Upper lobe of left lung (tissue), 6 donors: Measurements from ENCODE around the gene PLXND1. TPM values are rescaled to one million over a fixed set of nuclear protein-coding genes. Genes with fewer than 3 reads are reported as not detected.

Experiments
- ATAC-seq, 2 donors: fragments of 200-7000 bp; cut with Tn5 transposase; one replicate each; pipeline ENCODE4 v1.9.1; 2022; ENCODE audit warnings: mild to moderate bottlenecking in 2 of 2, moderate library complexity in 2 of 2; ENCODE audit not compliant: low FRiP score in 2 of 2
- DNase-seq, 2 donors: peaks; one replicate each; pipeline ENCODE4 v3.0.0-alpha.2; 2019 to 2020
- H3K27ac ChIP-seq, 4 donors: fragments of 200-600 bp; sonication (generic); one replicate each; pipeline ENCODE4 v1.5.1; 2016 to 2019
- H3K27me3 ChIP-seq, 4 donors: fragments of 200-600 bp; sonication (generic); one replicate each; pipeline ENCODE4 v1.5.1; 2017 to 2019
- H3K36me3 ChIP-seq, 4 donors: fragments of 200-600 bp; sonication (generic); one replicate each; pipeline ENCODE4 v1.5.1; 2016 to 2019
- H3K4me1 ChIP-seq, 4 donors: fragments of 200-600 bp; sonication (generic); one replicate each; pipeline ENCODE4 v1.5.1; 2018 to 2019
- H3K4me3 ChIP-seq, 4 donors: fragments of 200-600 bp; sonication (generic); one replicate each; pipeline ENCODE4 v1.5.1; 2017 to 2019; ENCODE audit warnings: mild to moderate bottlenecking in 2 of 4, moderate library complexity in 1 of 4
- H3K9me3 ChIP-seq, 4 donors: fragments of 200-600 bp; sonication (generic); one replicate each; pipeline ENCODE4 v1.5.1; 2018 to 2019
- EP300 ChIP-seq, 4 donors: sonication (generic); formaldehyde crosslinking; IDR thresholded peaks; one replicate each; pipeline ENCODE4 v1.5.1; 2017; ENCODE audit warnings: antibody characterized with exemption in 4 of 4, control low read depth in 2 of 4
- POLR2A ChIP-seq, 4 donors: fragments of 450-650 bp; IDR thresholded peaks; one replicate each; pipeline ENCODE4 v1.5.1; 2016 to 2017; ENCODE audit warnings: antibody characterized with exemption in 4 of 4, mild to moderate bottlenecking in 2 of 4
- POLR2AphosphoS5 ChIP-seq, 2 donors: sonication (generic); formaldehyde crosslinking; IDR thresholded peaks; one replicate each; pipeline ENCODE4 v1.5.1; 2017; ENCODE audit warnings: antibody characterized with exemption in 2 of 2
- WGBS, 2 donors: methylation state at CpG; one replicate each; pipeline ENCODE4 v1.1.5; 2017 to 2018; 5-methylcytosine and 5-hydroxymethylcytosine counted together
- total RNA-seq, 6 donors: library from RNA; depleted of rRNA in 4 of 6; stranded (reverse); fragments of >200 nt in 4 of 6; gene quantifications; one replicate each; pipeline versions ENCODE4 v1.1.0 to v1.2.1, GENCODE V29; 2016 to 2021
- TF ChIP-seq, protein P1 (sequence below), 6 experiments: fragments of 450-650 bp in 4 of 6; fragments of 200-600 bp in 2 of 6; sonication (generic) in 2 of 6; IDR thresholded peaks; one replicate each; pipeline ENCODE4 v1.5.1; 2016 to 2019; ENCODE audit warnings: antibody characterized with exemption in 6 of 6
- donor health status: DM: no; HTN: no; CAD: no; lungs with moderate emphysema.
- donor health status: DM: no; HTN: yes; CAD: no; lungs with severe emphysema.

The PLXND1 gene
- total RNA-seq, 6 donors from 2014 or later, result 95.3 to 607 (median 227) TPM

DNA sequence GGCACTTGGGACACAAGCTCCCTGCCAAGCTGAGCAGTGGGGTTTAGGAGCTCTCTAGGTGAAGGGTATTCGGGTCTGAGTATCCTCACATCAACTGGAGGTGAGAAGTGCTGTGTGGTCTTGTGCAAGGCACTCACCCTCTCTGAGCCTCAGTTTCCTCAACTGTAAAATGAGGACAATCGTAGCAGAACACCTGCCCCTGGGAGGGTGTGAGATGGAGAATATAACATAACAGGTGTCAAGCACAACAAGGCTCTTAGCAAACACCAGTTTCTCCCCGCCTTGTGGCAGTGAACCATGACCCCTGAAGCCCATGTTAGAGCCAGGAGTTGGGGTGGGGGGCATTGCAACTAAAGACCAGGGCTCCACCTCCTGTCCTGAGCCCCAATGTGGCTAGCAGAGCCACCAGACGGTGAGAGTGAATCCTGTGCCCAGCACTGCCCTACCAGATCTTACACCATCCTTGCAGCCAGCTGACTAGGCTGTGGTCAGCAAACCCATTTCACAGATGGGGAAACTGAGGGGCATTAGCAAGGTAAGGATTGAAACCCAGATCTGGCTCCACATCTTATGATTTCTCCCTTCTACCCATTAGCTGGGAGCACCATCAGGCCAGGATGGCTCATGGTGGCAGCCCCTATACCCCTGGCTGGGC lies 2.6 kb upstream of the PLXND1 start:
- Histone ChIP-seq H3K4me1 (peaks cover 52 to 77% (median 63%) of the 10 kb centered on the region in 4 donors), H3K36me3 (no peaks in the 10 kb centered on the region), H3K4me3 (no peak overlapping the region), H3K9me3 (no peaks in the 10 kb centered on the region), H3K27ac (peak overlapping the region; percentile 1 to 98 (median 94)), H3K27me3 (no peaks in the 10 kb centered on the region)
- TF ChIP-seq, protein P1, sequence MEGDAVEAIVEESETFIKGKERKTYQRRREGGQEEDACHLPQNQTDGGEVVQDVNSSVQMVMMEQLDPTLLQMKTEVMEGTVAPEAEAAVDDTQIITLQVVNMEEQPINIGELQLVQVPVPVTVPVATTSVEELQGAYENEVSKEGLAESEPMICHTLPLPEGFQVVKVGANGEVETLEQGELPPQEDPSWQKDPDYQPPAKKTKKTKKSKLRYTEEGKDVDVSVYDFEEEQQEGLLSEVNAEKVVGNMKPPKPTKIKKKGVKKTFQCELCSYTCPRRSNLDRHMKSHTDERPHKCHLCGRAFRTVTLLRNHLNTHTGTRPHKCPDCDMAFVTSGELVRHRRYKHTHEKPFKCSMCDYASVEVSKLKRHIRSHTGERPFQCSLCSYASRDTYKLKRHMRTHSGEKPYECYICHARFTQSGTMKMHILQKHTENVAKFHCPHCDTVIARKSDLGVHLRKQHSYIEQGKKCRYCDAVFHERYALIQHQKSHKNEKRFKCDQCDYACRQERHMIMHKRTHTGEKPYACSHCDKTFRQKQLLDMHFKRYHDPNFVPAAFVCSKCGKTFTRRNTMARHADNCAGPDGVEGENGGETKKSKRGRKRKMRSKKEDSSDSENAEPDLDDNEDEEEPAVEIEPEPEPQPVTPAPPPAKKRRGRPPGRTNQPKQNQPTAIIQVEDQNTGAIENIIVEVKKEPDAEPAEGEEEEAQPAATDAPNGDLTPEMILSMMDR (IDR thresholded peaks at IDR 0.05), result no peak
- TF ChIP-seq POLR2AphosphoS5 (IDR thresholded peaks at IDR 0.05), result no peak
- TF ChIP-seq POLR2A (IDR thresholded peaks at IDR 0.05), result no peak
- no peak for TF ChIP-seq EP300 (IDR thresholded peaks at IDR 0.05)
- no peak for DNase-seq
- ATAC-seq, result no peak
- WGBS, 2 donors, result 77 to 93% methylated on average over 3 to 4 of the region's 4 CpGs

DNA sequence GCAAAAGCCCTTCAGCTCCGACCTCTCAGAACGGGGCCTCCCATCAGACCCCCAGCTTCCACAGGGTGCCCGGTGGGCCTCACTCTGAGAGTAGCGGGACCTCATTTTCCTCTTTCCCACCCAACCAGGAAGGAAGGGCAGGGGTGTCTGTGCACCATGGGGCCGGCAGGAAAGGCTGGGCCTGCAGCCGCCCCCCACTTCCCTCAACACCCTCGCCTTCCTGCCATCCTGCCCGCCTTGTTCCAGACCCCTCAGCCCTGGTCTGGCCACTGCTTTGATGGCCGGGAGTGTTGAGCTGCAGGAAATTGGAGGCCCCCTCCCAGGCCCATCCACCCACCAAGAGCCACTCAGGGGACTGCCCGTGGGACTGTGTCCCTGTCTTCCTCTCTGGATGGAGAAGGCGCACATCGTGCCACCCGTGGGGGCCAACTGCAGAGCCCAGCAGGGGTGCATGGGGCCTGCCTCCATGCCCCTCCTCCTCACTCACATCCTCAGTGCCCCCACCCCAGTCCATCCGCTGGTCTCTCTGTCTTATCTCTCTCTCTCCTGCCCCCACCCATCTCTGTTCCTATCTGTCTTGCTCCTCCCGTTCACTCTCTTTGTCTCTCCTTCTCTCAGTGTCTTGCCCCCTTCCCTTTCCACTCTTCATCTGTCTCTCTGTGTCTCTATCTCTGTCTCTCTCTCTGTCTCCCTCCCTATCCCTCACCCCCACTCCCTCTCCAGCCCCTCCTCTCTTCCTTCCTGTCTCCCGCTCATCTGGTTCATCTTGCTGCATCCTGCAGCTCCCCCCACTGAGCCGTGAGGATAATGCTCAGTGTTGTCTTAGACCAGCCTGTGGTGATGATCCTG lies 1.8 kb upstream of the PLXND1 start:
- 41 to 47% methylated on average over 17 of the region's 17 CpGs for WGBS, 2 donors
- DNase-seq, result peak in 1 of 2 donors; percentile 64
- Histone ChIP-seq H3K36me3 (no peaks in the 10 kb centered on the region), H3K9me3 (no peaks in the 10 kb centered on the region), H3K27me3 (no peaks in the 10 kb centered on the region), H3K4me1 (peaks cover 54 to 83% (median 69%) of the 10 kb centered on the region in 4 donors), H3K27ac (peak overlapping the region; percentile 91 to 98 (median 94)), H3K4me3 (peak overlapping the region in 1 of 4 donors; percentile 62)
- ATAC-seq, result no peak
- peak in 1 of 2 donors; percentile 26 for TF ChIP-seq POLR2AphosphoS5 (IDR thresholded peaks at IDR 0.05)
- no peak for TF ChIP-seq EP300 (IDR thresholded peaks at IDR 0.05)
- TF ChIP-seq, protein P1 (IDR thresholded peaks at IDR 0.05), result peak in 2 of 6 experiments; percentile 17 to 38
- no peak for TF ChIP-seq POLR2A (IDR thresholded peaks at IDR 0.05)

DNA sequence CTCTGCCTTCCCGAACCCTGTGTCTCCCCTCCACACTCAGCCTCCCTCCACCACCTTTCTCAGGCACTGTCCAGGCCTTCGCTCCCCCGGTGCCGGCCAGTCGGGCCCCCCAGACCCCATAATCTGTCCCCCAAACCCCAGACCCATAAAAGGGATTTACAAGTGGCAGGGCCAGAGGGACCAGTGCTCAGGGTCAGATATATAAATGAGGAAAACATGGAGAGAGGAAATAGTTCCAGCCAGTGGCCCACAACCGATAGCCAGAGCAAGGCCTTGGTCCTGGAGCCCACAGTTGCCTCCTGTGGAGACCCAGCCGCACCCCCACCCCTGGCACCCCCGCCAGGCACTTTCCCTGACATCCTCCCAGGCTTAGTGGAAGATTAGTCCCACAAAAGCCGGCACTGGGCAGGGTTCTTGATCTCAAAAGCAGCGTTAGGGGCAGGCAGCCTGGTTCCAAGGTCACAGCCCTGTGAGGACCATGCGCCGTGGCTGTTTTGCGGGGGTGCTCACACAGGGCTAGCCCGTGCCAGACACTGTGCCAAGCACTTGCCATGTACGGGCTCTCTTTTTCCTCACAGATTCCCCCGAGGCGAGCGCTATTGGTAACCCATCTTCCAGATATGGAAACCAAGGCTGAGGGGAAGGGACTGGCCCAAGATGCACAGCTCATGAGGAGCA lies 1.1 kb upstream of the PLXND1 start:
- ATAC-seq (peak in 1 of 2 donors; percentile 0), DNase-seq (peak in 1 of 2 donors; percentile 80)
- Histone ChIP-seq H3K4me1 (peaks cover 62 to 83% (median 70%) of the 10 kb centered on the region in 4 donors), H3K36me3 (no peaks in the 10 kb centered on the region), H3K27me3 (no peaks in the 10 kb centered on the region), H3K4me3 (peak overlapping the region in 3 of 4 donors; percentile 59 to 64 (median 62)), H3K9me3 (no peaks in the 10 kb centered on the region), H3K27ac (peak overlapping the region; percentile 91 to 98 (median 94))
- TF ChIP-seq, protein P1 (IDR thresholded peaks at IDR 0.05), result no peak
- TF ChIP-seq POLR2A (IDR thresholded peaks at IDR 0.05), result no peak
- TF ChIP-seq EP300 (IDR thresholded peaks at IDR 0.05), result no peak
- no peak for TF ChIP-seq POLR2AphosphoS5 (IDR thresholded peaks at IDR 0.05)
- 11 to 54% methylated on average over 7 to 18 of the region's 18 CpGs for whole genome bisulfite sequencing, 2 donors

DNA sequence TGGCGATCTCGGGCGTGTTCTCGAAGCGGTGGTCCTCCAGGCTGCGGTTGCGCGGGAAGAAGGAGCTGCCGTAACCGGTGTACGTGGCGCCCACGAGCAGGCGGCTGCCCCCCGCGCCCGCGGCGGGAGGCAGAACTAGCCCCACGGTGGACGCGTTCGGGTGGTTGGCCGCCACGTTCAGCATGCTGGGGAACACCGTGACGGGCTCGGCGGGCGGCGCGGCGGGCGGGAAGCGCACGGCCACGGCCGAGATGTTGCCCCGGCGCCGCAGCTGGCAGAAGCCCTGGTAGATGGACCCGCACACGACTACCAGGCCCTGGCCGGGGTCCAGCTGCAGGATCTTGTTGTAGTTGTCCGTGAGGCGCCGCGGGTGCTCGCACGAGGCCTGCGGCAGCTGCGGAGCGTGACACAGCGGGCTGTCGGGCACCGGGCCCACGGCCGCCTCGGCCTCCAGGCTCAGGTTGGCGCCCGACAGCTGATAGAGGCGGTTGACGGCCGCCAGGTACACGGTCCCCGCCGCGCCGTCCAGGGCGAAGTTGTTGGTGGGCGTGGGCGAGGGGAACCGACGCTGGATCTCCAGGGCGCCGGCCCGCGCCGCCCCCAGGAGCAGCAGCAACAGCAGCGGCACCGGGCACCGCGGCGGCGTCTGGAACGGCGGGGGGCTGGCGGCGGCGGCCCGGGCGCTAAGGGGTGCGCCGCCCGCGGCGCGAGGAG lies 397 bp downstream of the PLXND1 start:
- WGBS, 2 donors, result 0% methylated on average over 5 of the region's 98 CpGs; no CpG with 5 or more reads in 1 of the 2 donors
- no peaks in the 10 kb centered on the region for H3K36me3 ChIP-seq
- ATAC-seq (peak in 1 of 2 donors; percentile 13), DNase-seq (peak in 1 of 2 donors; percentile 93)
- peak overlapping the region; percentile 16 to 85 (median 72) for H3K4me3 ChIP-seq
- TF ChIP-seq POLR2AphosphoS5 (IDR thresholded peaks at IDR 0.05) (peak in 1 of 2 donors; percentile 9), EP300 (IDR thresholded peaks at IDR 0.05) (no peak), POLR2A (IDR thresholded peaks at IDR 0.05) (peak in 1 of 4 donors; percentile 34)
- TF ChIP-seq, protein P1 (IDR thresholded peaks at IDR 0.05), result peak in 1 of 6 experiments; percentile 21
- peaks cover 65 to 86% (median 71%) of the 10 kb centered on the region in 4 donors for H3K4me1 ChIP-seq
- H3K27me3 ChIP-seq, result no peaks in the 10 kb centered on the region
- no peaks in the 10 kb centered on the region for H3K9me3 ChIP-seq
- H3K27ac ChIP-seq, result peak overlapping the region; percentile 92 to 95 (median 94)
